ENCODE data around the gene CFAP97D1. TPM values are rescaled to one million over a fixed set of nuclear protein-coding genes. Genes with fewer than 3 reads are reported as not detected.

CFAP97D1 gene
- total RNA-seq, 2 donors from 2014 or later = not detected

DNA sequence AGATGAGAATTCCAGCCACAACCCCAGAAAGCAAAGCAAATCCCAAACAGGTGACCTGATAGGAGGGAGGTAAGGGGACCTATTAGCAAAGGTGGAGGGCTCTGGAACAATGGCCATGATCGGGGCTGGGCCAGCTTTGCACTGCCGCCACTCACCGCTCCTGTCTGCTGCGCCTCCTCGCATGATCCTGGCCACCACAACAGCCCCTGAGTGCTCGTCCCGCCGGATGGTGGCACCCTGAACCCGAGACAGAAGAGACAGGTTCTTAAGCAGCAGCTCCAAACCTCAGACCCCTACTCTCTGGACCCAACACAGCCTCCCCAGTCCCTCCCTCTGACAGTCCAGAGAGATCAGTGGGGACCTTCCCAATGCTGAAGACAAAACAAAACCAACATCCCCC lies 47.4 kb downstream of the CFAP97D1 start:
- Mint-ChIP-seq H3K36me3 (ENCODE audit: low read depth) (no peaks in the 10 kb centered on the region), H3K4me1 (peaks cover 6% of the 10 kb centered on the region)
- no peaks in the 10 kb centered on the region for H3K9me3 ChIP-seq (ENCODE audit: control insufficient read depth, low read length, poor library complexity, severe bottlenecking)

DNA sequence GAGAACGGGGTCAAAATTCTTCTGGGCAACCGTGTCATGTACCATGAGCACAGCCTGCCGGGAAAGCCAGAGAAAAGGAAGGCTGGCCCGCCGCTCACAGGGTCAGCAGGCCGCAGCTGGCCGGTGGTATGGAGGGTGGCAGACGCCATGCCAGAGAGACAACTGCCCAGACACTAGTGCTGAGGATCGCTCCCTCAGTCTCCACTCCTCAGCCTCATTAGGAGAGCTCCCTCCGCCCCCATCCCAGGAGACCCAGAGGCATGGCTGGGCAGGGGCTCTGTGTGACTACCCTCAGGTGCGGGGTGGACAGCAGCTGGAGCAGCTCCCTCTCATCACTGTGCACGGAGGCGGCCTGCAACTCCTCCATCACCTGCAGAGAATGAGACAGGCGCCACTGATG lies 49.5 kb downstream of the CFAP97D1 start:
- Mint-ChIP-seq H3K27ac (no peak overlapping the region), H3K4me1 (peaks cover 10% of the 10 kb centered on the region), H3K27me3 (peaks cover 18% of the 10 kb centered on the region), H3K36me3 (ENCODE audit: low read depth) (no peaks in the 10 kb centered on the region), H3K4me3 (no peak overlapping the region)
- H3K9me3 ChIP-seq (ENCODE audit: control insufficient read depth, low read length, poor library complexity, severe bottlenecking) = no peaks in the 10 kb centered on the region
- ATAC-seq (no peak), DNase-seq (no peak)

More for the DNA sequence above, 47.4 kb downstream of the CFAP97D1 start:
- Mint-ChIP-seq H3K4me3 (no peak overlapping the region), H3K27me3 (peaks cover 5% of the 10 kb centered on the region), H3K27ac (no peak overlapping the region)
- DNase-seq = no peak
- ATAC-seq = no peak

DNA sequence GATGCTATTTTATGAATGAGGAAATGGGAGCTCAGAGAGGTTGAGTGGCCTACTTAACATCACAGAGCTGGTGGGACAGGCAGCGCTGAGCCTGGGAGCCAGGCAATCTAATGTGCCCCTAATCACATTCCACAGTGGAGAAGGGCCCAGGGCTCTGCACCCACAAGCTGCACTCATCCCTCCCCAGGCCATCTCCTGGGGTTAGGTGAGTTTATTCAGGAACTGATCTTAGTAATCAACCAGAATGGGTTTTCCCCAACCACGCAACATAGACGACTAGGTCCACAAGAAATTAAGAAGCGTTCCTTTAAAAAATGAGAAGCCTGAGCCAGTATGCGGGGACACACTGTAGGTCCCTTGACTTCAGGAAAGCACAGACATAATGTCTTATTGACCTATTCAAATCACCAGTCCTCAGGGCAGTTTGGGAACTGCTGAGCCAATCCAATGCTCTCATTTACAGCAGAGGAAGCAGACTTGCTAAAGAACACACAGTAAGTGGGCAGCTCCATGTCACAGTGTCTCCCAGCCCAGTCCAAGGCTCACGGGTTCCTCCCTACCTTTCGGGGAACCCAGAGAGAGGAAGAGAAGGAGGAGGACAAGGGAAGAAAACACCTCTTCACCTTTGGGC lies 50.4 kb downstream of the CFAP97D1 start:
- Mint-ChIP-seq H3K27ac (peak overlapping the region; percentile 60), H3K4me1 (peaks cover 10% of the 10 kb centered on the region), H3K27me3 (peaks cover 20% of the 10 kb centered on the region), H3K4me3 (peak overlapping the region; percentile 73), H3K36me3 (ENCODE audit: low read depth) (no peaks in the 10 kb centered on the region)
- no peaks in the 10 kb centered on the region for H3K9me3 ChIP-seq (ENCODE audit: control insufficient read depth, low read length, poor library complexity, severe bottlenecking)
- no peak for DNase-seq
- peak; percentile 40 for ATAC-seq

DNA sequence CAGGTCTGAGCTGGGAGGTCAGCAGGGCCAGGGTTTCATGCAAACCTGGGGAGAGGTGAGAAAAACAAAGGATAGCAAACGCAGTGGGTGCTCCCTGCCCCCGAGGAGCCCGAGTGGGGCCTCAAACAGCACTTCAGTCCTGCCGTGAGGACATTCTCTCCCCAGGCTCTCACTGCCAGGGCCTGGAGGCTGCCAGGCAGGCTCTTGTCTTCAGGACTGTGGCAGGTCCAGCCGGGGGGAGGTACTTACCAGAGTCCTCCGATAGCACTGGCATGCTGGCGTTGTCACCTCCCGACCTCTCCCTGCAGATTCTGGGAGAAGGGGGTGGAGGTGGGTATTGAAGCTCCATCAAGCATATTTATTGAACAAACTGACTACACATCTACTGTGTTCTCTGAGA lies 51.4 kb downstream of the CFAP97D1 start:
- peak overlapping the region; percentile 90 for H3K4me3 Mint-ChIP-seq

DNA sequence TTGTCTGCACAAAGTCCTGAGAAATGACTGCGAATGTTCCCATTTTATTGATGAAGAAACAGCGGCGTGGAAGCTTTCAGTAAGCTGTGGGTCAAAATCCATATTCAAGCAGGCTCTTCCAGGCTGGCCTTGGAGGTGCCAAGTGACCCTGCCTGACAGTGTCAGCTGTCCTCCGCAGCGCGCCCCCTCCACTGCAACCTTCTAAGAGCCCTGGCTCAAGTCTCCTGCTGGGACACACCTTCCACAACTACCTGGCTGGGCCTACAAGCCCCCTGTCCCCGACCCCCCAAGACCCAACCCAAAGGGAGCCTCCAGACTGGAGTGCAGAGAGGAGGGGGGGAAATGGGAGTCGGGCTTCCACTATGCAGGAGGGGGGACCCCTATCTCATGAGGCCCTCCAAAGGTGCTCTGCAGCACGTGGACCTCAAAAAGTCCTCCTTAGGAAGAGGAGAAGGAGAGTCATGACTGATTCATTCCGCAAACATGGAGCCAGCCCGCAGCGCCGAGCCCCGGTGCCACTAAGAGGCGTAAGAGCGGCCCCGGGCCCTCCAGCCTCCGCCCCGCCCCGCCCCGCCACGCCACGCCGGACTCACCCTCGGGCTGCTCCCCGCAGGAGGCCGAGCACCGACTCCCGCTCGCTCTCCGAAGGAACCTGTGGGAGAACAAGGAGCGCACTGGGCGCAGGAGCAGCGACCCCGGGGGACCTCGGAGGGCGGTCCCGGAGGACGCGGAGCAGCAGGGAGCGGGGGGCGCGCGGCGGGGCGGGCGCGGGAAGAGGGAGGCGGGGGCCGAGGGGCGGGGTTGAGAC lies 52.1 kb downstream of the CFAP97D1 start:
- Mint-ChIP-seq H3K4me1 (peaks cover 10% of the 10 kb centered on the region), H3K4me3 (peak overlapping the region; percentile 90), H3K27ac (no peak overlapping the region), H3K36me3 (ENCODE audit: low read depth) (no peaks in the 10 kb centered on the region), H3K27me3 (peaks cover 30% of the 10 kb centered on the region)
- ATAC-seq (peak; percentile 16), DNase-seq (no peak)
- no peaks in the 10 kb centered on the region for H3K9me3 ChIP-seq (ENCODE audit: control insufficient read depth, low read length, poor library complexity, severe bottlenecking)

More for the DNA sequence above, 51.4 kb downstream of the CFAP97D1 start:
- DNase-seq = no peak
- Mint-ChIP-seq H3K27ac (no peak overlapping the region), H3K36me3 (ENCODE audit: low read depth) (no peaks in the 10 kb centered on the region), H3K27me3 (peaks cover 30% of the 10 kb centered on the region), H3K4me1 (peaks cover 10% of the 10 kb centered on the region)
- H3K9me3 ChIP-seq (ENCODE audit: control insufficient read depth, low read length, poor library complexity, severe bottlenecking) = no peaks in the 10 kb centered on the region
- no peak for ATAC-seq

DNA sequence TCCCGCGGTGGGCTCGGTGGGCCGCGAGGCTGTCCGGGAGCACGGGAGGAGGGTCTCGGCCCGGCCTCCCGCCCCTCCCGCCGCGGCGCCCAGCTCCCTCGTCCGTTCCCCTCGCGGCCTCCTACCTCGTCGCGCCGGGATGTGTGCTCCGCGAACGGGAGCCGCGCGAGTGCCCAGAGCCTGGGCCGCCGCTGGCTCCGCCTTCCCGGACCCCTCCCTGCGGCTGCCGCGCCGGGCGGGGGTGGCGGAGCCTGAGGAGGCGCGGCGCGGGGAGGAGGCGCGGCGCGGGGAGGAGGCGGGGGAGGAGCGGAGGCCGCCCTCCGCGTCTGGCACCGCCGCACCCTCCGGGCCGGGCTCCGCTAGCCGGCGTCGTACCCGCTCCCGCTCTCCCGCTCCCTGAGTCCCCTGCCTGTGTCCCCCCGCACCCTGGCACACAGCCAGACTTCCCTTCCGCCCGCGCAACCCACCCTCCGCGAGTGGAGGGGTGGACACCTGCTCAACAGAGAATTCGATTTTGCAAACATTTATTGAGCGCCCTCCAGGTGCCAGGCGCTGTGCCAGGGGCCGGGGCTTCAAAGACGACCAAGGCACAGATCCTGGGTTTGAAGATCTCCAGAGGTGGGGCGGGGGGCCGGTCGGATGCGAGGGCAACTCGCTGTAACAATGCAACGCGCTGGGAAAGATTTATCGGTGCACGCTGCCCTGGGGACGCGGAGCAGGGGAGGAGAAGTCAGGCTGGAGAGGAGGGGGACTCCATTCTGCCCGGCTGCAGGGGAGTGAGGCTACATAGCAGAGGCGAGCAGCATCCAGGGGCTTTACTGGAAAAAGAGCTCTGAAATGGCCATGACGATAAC lies 53.0 kb downstream of the CFAP97D1 start, which contains the start of gene MPP3:
Gene MPP3, minus strand, starts transcription at position 171 of the 854 bp plus-strand sequence. CDS start 1,240 bp downstream, outside the sequence.
- peak within 1 kb of the TSS; percentile 90 for H3K4me3 Mint-ChIP-seq
- H3K36me3 Mint-ChIP-seq (ENCODE audit: low read depth) = no peaks in the 10 kb centered on the region
- H3K4me1 Mint-ChIP-seq = peaks cover 10% of the 10 kb centered on the region
- ATAC-seq (peak; percentile 94), DNase-seq (peak; percentile 40 to 56 (median 48))
- no peak within 1 kb of the TSS for H3K27ac Mint-ChIP-seq
- H3K27me3 Mint-ChIP-seq = peaks cover 30% of the 10 kb centered on the region
- H3K9me3 ChIP-seq (ENCODE audit: control insufficient read depth, low read length, poor library complexity, severe bottlenecking) = no peaks in the 10 kb centered on the region

DNA sequence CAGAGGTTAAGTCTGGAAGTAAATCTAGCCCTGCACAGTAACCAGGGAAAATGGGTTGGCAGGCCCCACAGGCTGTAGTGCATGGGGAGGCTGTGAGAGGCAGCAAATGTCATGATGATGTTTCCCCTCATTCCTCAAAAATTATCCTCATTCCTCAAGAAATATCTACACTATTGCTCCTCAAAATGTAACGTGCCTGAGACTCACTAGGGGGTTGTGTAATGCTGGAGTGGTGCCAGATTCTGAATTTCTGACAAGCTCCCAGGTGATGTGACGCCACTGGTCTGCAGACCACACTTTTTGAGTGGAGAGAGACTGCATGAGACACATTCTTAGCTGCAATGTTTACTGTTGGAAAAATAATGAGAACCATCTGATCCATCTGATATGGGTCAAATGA lies 53.9 kb downstream of the CFAP97D1 start:
- no peaks in the 10 kb centered on the region for H3K9me3 ChIP-seq (ENCODE audit: control insufficient read depth, low read length, poor library complexity, severe bottlenecking)
- DNase-seq (no peak), ATAC-seq (no peak)
- Mint-ChIP-seq H3K36me3 (ENCODE audit: low read depth) (no peaks in the 10 kb centered on the region), H3K27me3 (peaks cover 30% of the 10 kb centered on the region), H3K27ac (no peak overlapping the region), H3K4me1 (peaks cover 10% of the 10 kb centered on the region), H3K4me3 (peak overlapping the region; percentile 90)

Other genes with a start within 250 kb of the CFAP97D1 start
- not detected for gene ETV4, start 234.1 kb upstream of the CFAP97D1 start, total RNA-seq
- gene MEOX1, start 118.5 kb upstream of the CFAP97D1 start, total RNA-seq = 1 to 10 TPM; 5.5 to 6.0 TPM
- gene SOST, start 21.6 kb upstream of the CFAP97D1 start, total RNA-seq = not detected
- gene DUSP3, start 1.5 kb upstream of the CFAP97D1 start, total RNA-seq = 10 to 100 TPM; 15.5 to 19.0 TPM
- gene MPP3, start 52.7 kb downstream of the CFAP97D1 start, total RNA-seq = under 1 TPM in 1 of 2 donors, not detected in 1; 0.90 TPM
- not detected for gene CD300LG, start 66.7 kb downstream of the CFAP97D1 start, total RNA-seq
- 1 to 10 TPM; 1.5 to 2.2 TPM for gene MPP2, start 127.1 kb downstream of the CFAP97D1 start, total RNA-seq
- not detected for gene PPY, start 162.0 kb downstream of the CFAP97D1 start, total RNA-seq
- gene PYY, start 173.5 kb downstream of the CFAP97D1 start, total RNA-seq = not detected
- gene NAGS, start 224.2 kb downstream of the CFAP97D1 start, total RNA-seq = under 1 TPM; 0.21 to 0.42 TPM
- 10 to 100 TPM; 10.5 to 11.8 TPM for gene TMEM101, start 234.5 kb downstream of the CFAP97D1 start, total RNA-seq

Data from T-helper 17 cell (primary cell).